OCI-LY7 (cell line): ENCODE results near the gene RAB6A. TPM values are rescaled to one million over a fixed set of nuclear protein-coding genes. Genes with fewer than 3 reads are reported as not detected.

Source experiments
- BruUV-seq: library from RNA; stranded (reverse); fragments of 400-500 nt; replicated peaks from 2 replicates; lab custom pipeline; 2021; lab: Mats Ljungman, UMichigan
- CTCF ChIA-PET: fragments of 300-600 bp; sonication (Branson Sonifier 250); formaldehyde crosslinking; loops from one replicate; lab custom pipeline; 2022; ENCODE audit warnings: antibody characterized with exemption; ENCODE audit not compliant: unreplicated experiment; lab: Charles Lee
- POLR2A ChIA-PET: fragments of 300-600 bp; sonication (Branson Sonifier 250); formaldehyde crosslinking; loops from one replicate; lab custom pipeline; 2022; ENCODE audit warnings: antibody characterized with exemption; lab: Charles Lee
- DNase-seq: peaks from one replicate; pipeline ENCODE4 v3.0.0-alpha.2; 2015; ENCODE audit warnings: low spot score
- H2AFZ ChIP-seq: fragments of 200-600 bp; sonication (generic), shearing (Covaris generic); 2 replicates; pipeline ENCODE4 v1.6.1; 2014; ENCODE audit warnings: mild to moderate bottlenecking, antibody characterized with exemption, low read length, moderate library complexity
- H3K27ac ChIP-seq: fragments of 200-600 bp; sonication (generic); 2 replicates; pipeline ENCODE4 v1.5.1; 2014; ENCODE audit warnings: mixed run types, low read depth, mild to moderate bottlenecking, moderate library complexity, low read length, inconsistent platforms; ENCODE audit not compliant: poor library complexity, severe bottlenecking
- H3K36me3 ChIP-seq: fragments of 200-600 bp; sonication (generic); 2 replicates; pipeline ENCODE4 v1.6.1; 2014; ENCODE audit warnings: mild to moderate bottlenecking, antibody characterized with exemption, low read length, moderate library complexity, mixed read lengths; ENCODE audit not compliant: insufficient read depth
- H3K4me1 ChIP-seq: fragments of 200-600 bp; sonication (generic); 2 replicates; pipeline ENCODE4 v1.5.1; 2014; ENCODE audit warnings: mild to moderate bottlenecking, low read length; ENCODE audit not compliant: insufficient read depth, poor library complexity, severe bottlenecking
- H3K4me2 ChIP-seq: fragments of 200-600 bp; sonication (generic); 2 replicates; pipeline ENCODE4 v1.6.1; 2014; ENCODE audit warnings: mild to moderate bottlenecking, low read length
- H3K4me3 ChIP-seq: fragments of 200-600 bp; sonication (generic); 2 replicates; pipeline ENCODE4 v1.5.1; 2014; ENCODE audit warnings: mild to moderate bottlenecking, low read depth, low read length; ENCODE audit not compliant: poor library complexity, severe bottlenecking
- H3K79me2 ChIP-seq: fragments of 200-600 bp; sonication (generic); 2 replicates; pipeline ENCODE4 v1.6.1; 2016; ENCODE audit warnings: low read depth, mild to moderate bottlenecking, low read length, moderate library complexity, mixed read lengths; ENCODE audit not compliant: insufficient read depth
- H3K9me2 ChIP-seq: fragments of 200-600 bp; sonication (generic); 2 replicates; pipeline ENCODE4 v1.6.1; 2016; ENCODE audit warnings: mild to moderate bottlenecking, low read length, mixed read lengths; ENCODE audit not compliant: insufficient read depth
- H3K9me3 ChIP-seq: fragments of 200-600 bp; sonication (generic); 2 replicates; pipeline ENCODE4 v1.6.1; 2014; ENCODE audit warnings: mild to moderate bottlenecking, mixed run types, low read length, mixed read lengths
- H4K20me1 ChIP-seq: fragments of 200-600 bp; sonication (generic); 2 replicates; pipeline ENCODE4 v1.6.1; 2014; ENCODE audit warnings: mild to moderate bottlenecking, antibody characterized with exemption, low read length, moderate library complexity, mixed read lengths; ENCODE audit not compliant: insufficient read depth
- CTCF ChIP-seq: fragments of 200-600 bp; sonication (generic); conservative IDR thresholded peaks from 2 replicates; pipeline ENCODE4 v1.5.1; 2014; ENCODE audit warnings: mild to moderate bottlenecking, antibody characterized with exemption, low read length, moderate library complexity, mixed read lengths
- EZH2phosphoT487 ChIP-seq: fragments of 200-600 bp; sonication (generic); IDR thresholded peaks from 2 replicates; pipeline ENCODE4 v1.6.1; 2018; ENCODE audit warnings: low read depth, borderline replicate concordance, mild to moderate bottlenecking, mixed run types, antibody characterized with exemption, low read length, moderate library complexity, mixed read lengths
- intact Hi-C: fragments of 100-400 bp; cut with micrococcal nuclease; formaldehyde crosslinking; loops from one replicate; pipeline ENCODE4 v1.10.0; 2022; ENCODE audit not compliant: unreplicated experiment
- total RNA-seq, 2 experiments: library from RNA; depleted of rRNA in 1 of 2; stranded (reverse); fragments of >200 nt in 1 of 2; shearing (Covaris generic) in 1 of 2; gene quantifications; 2 replicates each; pipeline ENCODE4 v1.2.3, GENCODE V29; 2014 to 2022

RAB6A gene
- total RNA-seq, 2 experiments from 2014 or later: 46.5 to 72.9 TPM

GRCh38 chr11:73800276-73800806 is 39.5 kb upstream of the RAB6A start:
- POLR2A ChIA-PET: interaction anchor here (0.7 to 1.5 kb wide), 4 partner anchors 14 to 38 kb away, joined by 3 to 5 read pairs (median 4); no protein-coding TSS in a partner anchor
- TF ChIP-seq CTCF: no peak
- no peak for TF ChIP-seq EZH2phosphoT487
- peaks cover 35% of the 10 kb centered on the region; the same call in 1 of the 2 replicates for H3K36me3 ChIP-seq
- H3K4me3 ChIP-seq: no peak overlapping the region
- H3K79me2 ChIP-seq: peaks cover 25% of the 10 kb centered on the region; the same call in 1 of the 2 replicates
- intact Hi-C loops: no loop called here
- no peaks in the 10 kb centered on the region for H3K9me2 ChIP-seq
- BruUV-seq: no TSS peak
- H3K9me3 ChIP-seq: no peaks in the 10 kb centered on the region
- DNase-seq: no peak
- no peak overlapping the region for H2AFZ ChIP-seq
- no peaks in the 10 kb centered on the region for H4K20me1 ChIP-seq
- CTCF ChIA-PET: no interaction called here
- H3K4me1 ChIP-seq: peaks cover 6% of the 10 kb centered on the region
- no peak overlapping the region for H3K27ac ChIP-seq
- H3K4me2 ChIP-seq: no peak overlapping the region

GRCh38 chr11:73797457-73797856 is 36.6 kb upstream of the RAB6A start:
- TF ChIP-seq CTCF (no peak), EZH2phosphoT487 (no peak)
- Histone ChIP-seq H3K4me3 (no peak overlapping the region), H3K36me3 (peaks cover 35% of the 10 kb centered on the region; the same call in 1 of the 2 replicates), H2AFZ (no peak overlapping the region), H4K20me1 (no peaks in the 10 kb centered on the region), H3K27ac (no peak overlapping the region), H3K9me3 (no peaks in the 10 kb centered on the region), H3K79me2 (peaks cover 31% of the 10 kb centered on the region; the same call in 1 of the 2 replicates), H3K9me2 (no peaks in the 10 kb centered on the region), H3K4me2 (no peak overlapping the region), H3K4me1 (peaks cover 11% of the 10 kb centered on the region)
- DNase-seq: no peak
- intact Hi-C loops: no loop called here
- ChIA-PET CTCF (no interaction called here), POLR2A (interaction anchor here (1.1 kb wide), 1 partner anchor 56 kb away, joined by 3 read pairs; no protein-coding TSS in a partner anchor)
- BruUV-seq: no TSS peak
